ENCODE results near the gene GDI1.

- TF ChIP-seq POLR2A (IDR thresholded peaks at IDR 0.05; ENCODE audit: low read length) (no peak), GATA1 (IDR thresholded peaks at IDR 0.05; ENCODE audit: low read depth, low read length) (no peak)
Measured at GRCh38 chrX:154441984-154442707, 5.2 kb downstream of the GDI1 start.
